SK-N-SH treated with all-trans-retinoic acid at 6 μM for 48 hours (cell line): ENCODE measurements around the gene SRSF6.

Experiments
- BACH2 ChIP-seq: fragments of 250-450 bp; sonication (Bioruptor Pico); IDR thresholded peaks from 2 replicates; pipeline ENCODE4 v1.9.0; 2021; ENCODE audit warnings: mild to moderate bottlenecking, borderline replicate concordance
- TF ChIP-seq, protein P1 (sequence below): fragments of 250-450 bp; sonication (Bioruptor Pico); IDR thresholded peaks from 2 replicates; pipeline ENCODE4 v1.5.0; 2020; ENCODE audit warnings: mild to moderate bottlenecking, moderate library complexity

DNA sequence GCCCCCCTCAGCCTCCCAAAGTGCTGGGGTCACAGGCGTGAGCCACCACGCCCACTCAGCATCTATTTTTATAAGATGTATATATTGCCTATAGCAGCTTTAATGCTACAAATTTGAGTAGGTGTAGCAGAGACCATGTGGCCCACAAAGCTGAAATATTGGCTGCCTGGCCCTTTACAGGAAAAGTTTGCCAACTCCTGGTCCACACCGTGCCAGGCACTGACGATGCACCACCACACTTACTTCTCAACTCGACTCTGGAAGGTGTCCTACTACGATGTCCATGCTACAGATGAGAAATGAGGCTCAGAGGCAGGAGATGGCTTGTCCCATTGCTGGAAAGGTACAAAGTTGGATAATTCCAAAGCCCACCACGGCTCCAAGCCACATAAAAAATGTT lies 17.2 kb upstream of the SRSF6 start:
- no peak for TF ChIP-seq BACH2 (CRISPR knock-in tag)
- TF ChIP-seq, protein P1, sequence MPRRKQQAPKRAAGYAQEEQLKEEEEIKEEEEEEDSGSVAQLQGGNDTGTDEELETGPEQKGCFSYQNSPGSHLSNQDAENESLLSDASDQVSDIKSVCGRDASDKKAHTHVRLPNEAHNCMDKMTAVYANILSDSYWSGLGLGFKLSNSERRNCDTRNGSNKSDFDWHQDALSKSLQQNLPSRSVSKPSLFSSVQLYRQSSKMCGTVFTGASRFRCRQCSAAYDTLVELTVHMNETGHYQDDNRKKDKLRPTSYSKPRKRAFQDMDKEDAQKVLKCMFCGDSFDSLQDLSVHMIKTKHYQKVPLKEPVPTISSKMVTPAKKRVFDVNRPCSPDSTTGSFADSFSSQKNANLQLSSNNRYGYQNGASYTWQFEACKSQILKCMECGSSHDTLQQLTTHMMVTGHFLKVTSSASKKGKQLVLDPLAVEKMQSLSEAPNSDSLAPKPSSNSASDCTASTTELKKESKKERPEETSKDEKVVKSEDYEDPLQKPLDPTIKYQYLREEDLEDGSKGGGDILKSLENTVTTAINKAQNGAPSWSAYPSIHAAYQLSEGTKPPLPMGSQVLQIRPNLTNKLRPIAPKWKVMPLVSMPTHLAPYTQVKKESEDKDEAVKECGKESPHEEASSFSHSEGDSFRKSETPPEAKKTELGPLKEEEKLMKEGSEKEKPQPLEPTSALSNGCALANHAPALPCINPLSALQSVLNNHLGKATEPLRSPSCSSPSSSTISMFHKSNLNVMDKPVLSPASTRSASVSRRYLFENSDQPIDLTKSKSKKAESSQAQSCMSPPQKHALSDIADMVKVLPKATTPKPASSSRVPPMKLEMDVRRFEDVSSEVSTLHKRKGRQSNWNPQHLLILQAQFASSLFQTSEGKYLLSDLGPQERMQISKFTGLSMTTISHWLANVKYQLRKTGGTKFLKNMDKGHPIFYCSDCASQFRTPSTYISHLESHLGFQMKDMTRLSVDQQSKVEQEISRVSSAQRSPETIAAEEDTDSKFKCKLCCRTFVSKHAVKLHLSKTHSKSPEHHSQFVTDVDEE (CRISPR knock-in tag) = no peak
